ENCODE data around the gene TEX26. TPM values are rescaled to one million over a fixed set of nuclear protein-coding genes. Genes with fewer than 3 reads are reported as not detected.

Gene TEX26
- total RNA-seq, 4 donors from 2014 or later: 0.69 to 0.97 TPM; not detected in 2

- H3K36me3 ChIP-seq: no peaks in the 10 kb centered on the region
- intact Hi-C loops (cut with DNase I): no loop called here
- DNase-seq (ENCODE audit: extremely low spot score): peak; percentile 90
- peak overlapping the region; percentile 68 to 80 (median 77) for H3K27ac ChIP-seq (replicated peaks in 1 of 4)
- H3K4me3 ChIP-seq: peak overlapping the region; percentile 55 to 61 (median 58)
- TF ChIP-seq EP300 (IDR thresholded peaks at IDR 0.05) (no peak), CTCF (IDR thresholded peaks at IDR 0.05) (no peak), POLR2AphosphoS5 (IDR thresholded peaks at IDR 0.05) (no peak), POLR2A (IDR thresholded peaks at IDR 0.05; ENCODE audit: low read depth) (no peak)
- H3K9me3 ChIP-seq: no peaks in the 10 kb centered on the region
- 66% methylated on average over 9 of the region's 10 CpGs for whole genome bisulfite sequencing
- H3K4me1 ChIP-seq: peaks cover 29 to 38% (median 35%) of the 10 kb centered on the region in 4 donors
- peaks cover 0 to 15% (median 4%) of the 10 kb centered on the region in 4 donors for H3K27me3 ChIP-seq
Measured at GRCh38 chr13:30907121-30907861, 25.2 kb upstream of the TEX26 start.

- TF ChIP-seq EP300 (IDR thresholded peaks at IDR 0.05) (no peak), POLR2A (IDR thresholded peaks at IDR 0.05; ENCODE audit: low read depth) (no peak), POLR2AphosphoS5 (IDR thresholded peaks at IDR 0.05) (peak in 1 of 2 donors; percentile 9), CTCF (IDR thresholded peaks at IDR 0.05) (no peak)
- peaks cover 29 to 38% (median 35%) of the 10 kb centered on the region in 4 donors for H3K4me1 ChIP-seq
- H3K4me3 ChIP-seq: peak overlapping the region; percentile 55 to 61 (median 58)
- peaks cover 0 to 15% (median 4%) of the 10 kb centered on the region in 4 donors for H3K27me3 ChIP-seq
- WGBS: 5% methylated on average over 5 of the region's 5 CpGs
- H3K27ac ChIP-seq (replicated peaks in 1 of 4): peak overlapping the region in 3 of 4 donors; percentile 40 to 79 (median 68)
- H3K36me3 ChIP-seq: no peaks in the 10 kb centered on the region
- DNase-seq (ENCODE audit: extremely low spot score): peak; percentile 77
- H3K9me3 ChIP-seq: no peaks in the 10 kb centered on the region
- intact Hi-C loops (cut with DNase I): no loop called here
Measured at GRCh38 chr13:30908416-30908980, 24.0 kb upstream of the TEX26 start.

GRCh38 chr13:30910676-30911075, 21.8 kb upstream of the TEX26 start:
- H3K4me3 ChIP-seq: no peak overlapping the region
- intact Hi-C loops (cut with DNase I): no loop called here
- TF ChIP-seq EP300 (IDR thresholded peaks at IDR 0.05): no peak
- no peak for TF ChIP-seq POLR2AphosphoS5 (IDR thresholded peaks at IDR 0.05)
- TF ChIP-seq CTCF (IDR thresholded peaks at IDR 0.05): no peak
- TF ChIP-seq POLR2A (IDR thresholded peaks at IDR 0.05; ENCODE audit: low read depth): no peak
- H3K9me3 ChIP-seq: no peaks in the 10 kb centered on the region
- peaks cover 0 to 11% (median 3%) of the 10 kb centered on the region in 4 donors for H3K27me3 ChIP-seq
- DNase-seq (ENCODE audit: extremely low spot score): peak; percentile 84
- H3K4me1 ChIP-seq: peaks cover 26 to 36% (median 33%) of the 10 kb centered on the region in 4 donors
- 96% methylated on average over 3 of the region's 3 CpGs for WGBS
- H3K36me3 ChIP-seq: no peaks in the 10 kb centered on the region
- no peak overlapping the region for H3K27ac ChIP-seq (replicated peaks in 1 of 4)

- DNase-seq (ENCODE audit: extremely low spot score): peak; percentile 79
- Histone ChIP-seq H3K27ac (replicated peaks in 1 of 4) (no peak overlapping the region), H3K4me3 (no peak overlapping the region), H3K27me3 (no peaks in the 10 kb centered on the region), H3K36me3 (no peaks in the 10 kb centered on the region), H3K9me3 (no peaks in the 10 kb centered on the region), H3K4me1 (peaks cover 0 to 3% (median 0%) of the 10 kb centered on the region in 4 donors)
- intact Hi-C loops (cut with DNase I): no loop called here
- WGBS: 84% methylated on average over 19 of the region's 19 CpGs
- TF ChIP-seq EP300 (IDR thresholded peaks at IDR 0.05) (no peak), POLR2AphosphoS5 (IDR thresholded peaks at IDR 0.05) (no peak), CTCF (IDR thresholded peaks at IDR 0.05) (no peak), POLR2A (IDR thresholded peaks at IDR 0.05; ENCODE audit: low read depth) (no peak)
Measured at GRCh38 chr13:30915691-30916541, 16.5 kb upstream of the TEX26 start.

All from esophagus muscularis mucosa (tissue), 4 donors.